ENCODE measurements around the gene DNAJC15.

The DNAJC15 gene

GRCh38 chr13:43089912-43090498 lies 66.6 kb downstream of the DNAJC15 start:
- no peak for DNase-seq

GRCh38 chr13:43094901-43095300 lies 71.5 kb downstream of the DNAJC15 start:
- no peak for DNase-seq

GRCh38 chr13:43095771-43096719 lies 72.7 kb downstream of the DNAJC15 start:
- no peak for DNase-seq

DNA sequence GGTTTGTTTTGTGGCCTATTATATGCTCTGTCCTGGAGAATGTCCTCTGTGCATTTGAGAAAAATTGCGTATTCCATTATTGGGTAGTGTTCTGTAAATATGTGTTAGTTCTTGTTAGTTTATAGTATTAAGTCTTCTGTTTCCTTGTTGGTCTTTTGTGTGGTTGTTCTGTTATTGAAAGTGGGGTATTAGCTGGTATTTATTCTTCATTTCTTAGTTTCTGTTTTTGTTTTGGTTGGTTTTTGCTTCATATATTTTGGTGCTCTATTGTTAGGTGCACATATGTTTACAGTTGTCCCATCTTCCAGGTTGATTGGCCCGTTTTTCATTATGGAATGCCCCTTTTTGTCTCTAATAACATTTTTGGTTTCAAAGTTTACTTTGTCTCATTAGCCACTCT lies 77.3 kb downstream of the DNAJC15 start:
- no peak for DNase-seq

- DNase-seq = no peak
Measured at GRCh38 chr13:43102304-43102703, 78.9 kb downstream of the DNAJC15 start.

DNA sequence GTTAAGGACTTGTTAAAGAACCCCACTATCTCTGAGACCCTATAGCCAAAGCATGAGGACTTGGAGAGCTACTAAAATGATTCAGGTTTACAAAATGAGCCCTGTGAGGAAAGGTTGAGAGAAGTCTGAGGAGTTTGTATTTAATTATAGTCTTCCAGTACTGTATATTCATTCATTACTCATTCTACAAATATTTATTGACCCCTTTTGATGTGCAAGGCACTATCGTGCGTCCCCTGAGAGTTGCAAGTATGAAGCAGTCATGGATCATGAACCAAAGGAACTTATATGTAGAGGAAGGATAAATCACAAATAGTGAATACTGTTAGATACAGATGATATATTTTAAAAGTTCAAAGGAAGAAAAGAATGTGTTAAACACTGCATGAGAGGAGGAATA lies 84.4 kb downstream of the DNAJC15 start:
- no peak for DNase-seq

DNA sequence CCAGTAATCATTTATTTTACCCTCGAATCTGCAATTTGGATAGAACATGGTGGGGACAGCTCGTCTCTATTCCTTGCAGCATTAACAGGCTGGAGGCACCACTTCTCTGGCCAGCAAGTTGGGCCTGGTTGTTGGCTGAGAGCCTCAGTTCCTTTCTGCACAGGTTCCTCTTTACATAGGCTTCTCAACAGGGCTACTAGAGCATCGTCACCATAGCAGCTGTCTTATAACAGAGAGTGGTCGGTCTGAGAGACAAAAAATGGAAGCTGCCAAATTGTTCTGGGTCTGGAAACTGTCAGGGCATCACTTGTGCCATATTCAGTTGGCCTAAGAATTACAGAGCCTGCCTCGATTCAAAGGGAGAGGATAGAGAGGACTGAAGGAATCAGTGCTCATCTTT lies 86.7 kb downstream of the DNAJC15 start:
- no peak for DNase-seq

DNA sequence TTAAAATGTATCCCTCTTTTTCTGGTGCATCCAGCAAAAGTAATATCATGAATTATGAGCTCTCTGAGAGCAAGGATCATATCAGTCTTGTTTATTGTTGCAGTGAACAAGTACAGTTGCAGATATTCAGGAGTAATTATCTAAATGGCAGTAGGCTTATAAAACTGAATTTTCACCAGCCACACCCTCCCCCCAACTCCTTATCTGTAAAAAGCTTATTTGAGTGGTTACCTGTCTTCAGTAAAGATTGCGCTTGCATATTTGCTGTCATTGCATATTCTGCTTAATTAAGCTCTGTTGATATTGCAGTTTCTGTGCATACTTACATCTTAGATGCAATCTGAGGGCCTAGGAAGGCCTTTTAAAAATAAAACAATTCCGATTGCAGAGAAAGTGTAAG lies 87.3 kb downstream of the DNAJC15 start:
- DNase-seq = no peak

DNA sequence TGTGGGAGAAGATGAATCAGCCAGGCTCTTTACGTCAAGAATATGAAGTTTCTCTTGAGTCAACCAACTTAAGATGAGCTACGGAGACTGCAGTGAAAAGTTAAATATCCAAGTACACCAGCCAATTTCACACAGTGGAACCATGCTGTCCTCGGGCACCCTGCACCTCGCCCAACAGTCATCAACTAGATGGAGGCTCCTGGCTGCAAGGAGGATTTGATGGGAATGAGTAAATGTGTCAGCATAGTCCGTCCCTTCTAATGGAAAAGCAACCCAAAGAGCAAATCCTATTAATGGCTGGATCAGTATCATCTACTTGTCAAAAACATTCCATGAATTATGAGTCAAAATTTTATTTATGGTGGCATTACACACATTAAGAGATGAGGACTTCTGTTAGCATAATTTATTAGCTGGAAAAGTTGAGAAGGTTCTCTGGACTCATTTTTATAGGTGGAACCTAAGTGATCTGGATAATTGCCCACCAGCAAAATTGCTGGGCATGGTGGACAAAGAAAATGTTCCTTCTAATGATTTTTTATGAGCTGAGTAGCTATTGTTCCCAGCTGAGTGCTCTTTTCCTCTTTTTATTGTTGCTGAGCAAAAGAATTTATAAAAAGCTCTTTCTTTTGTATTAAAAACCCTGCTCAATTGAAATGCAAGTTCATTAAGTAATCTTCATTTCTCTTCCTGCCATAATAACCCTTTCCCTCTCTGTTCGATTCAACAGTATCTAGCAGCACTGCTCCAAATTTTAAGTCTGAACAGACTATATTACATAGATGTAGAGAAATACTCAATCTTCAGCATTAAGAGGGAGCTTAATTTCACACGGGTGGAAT lies 88.4 kb downstream of the DNAJC15 start:
- no peak for DNase-seq

DNA sequence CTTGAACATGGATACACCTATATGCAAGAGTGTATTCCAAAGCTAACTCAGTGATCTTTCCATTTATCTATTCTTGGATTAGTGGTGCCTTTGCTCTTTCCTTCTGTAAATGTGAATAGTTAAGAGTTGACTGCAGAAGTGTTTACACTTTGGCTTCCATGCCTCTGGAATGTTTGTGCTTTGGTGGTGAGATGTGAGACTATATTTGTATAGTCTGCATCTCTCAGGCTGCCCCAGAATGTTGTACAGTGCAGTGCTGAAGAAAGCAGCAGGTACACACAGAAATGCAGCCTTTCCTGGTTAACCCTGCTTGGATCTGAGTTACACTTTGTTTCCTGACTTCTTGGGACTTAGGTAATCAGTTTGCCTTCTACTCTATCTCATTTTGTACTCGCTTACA lies 90.2 kb downstream of the DNAJC15 start:
- no peak for DNase-seq

DNA sequence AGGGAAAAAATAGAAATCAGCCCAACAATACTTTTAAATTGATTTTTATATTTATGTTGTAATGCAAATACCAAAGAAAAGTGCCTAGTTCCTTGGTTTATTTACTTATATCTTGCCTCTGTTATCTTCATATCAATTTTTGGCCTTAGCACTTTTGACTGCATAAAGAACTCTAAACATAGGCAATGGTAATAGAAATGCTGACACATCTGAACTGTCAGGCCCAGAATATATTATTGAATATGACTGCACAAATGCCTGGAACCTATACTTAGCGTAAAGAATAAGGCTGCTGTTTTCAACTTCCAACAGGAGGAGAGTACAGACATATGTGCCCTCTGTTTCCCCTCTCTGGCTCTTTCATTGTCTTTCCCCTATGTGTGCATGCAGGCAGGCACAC lies 91.1 kb downstream of the DNAJC15 start:
- DNase-seq = no peak

DNA sequence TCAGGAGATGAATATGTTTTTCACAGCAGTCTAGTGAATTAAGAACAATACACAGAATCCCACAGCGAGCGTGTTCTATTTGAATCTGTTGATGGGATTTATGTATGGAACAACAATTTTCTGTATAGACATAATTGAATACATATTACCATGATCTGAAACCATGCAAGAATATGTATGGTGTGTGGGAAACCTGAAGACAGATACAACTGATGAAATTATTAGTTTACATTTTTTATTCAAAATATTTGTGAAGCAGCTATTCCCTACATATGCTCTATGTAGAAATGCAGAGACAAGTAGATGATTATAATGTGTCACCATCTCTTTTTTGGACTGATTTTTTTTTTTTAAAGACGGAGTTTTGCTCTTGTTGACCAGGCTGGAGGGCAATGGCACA lies 91.8 kb downstream of the DNAJC15 start:
- DNase-seq = no peak

DNA sequence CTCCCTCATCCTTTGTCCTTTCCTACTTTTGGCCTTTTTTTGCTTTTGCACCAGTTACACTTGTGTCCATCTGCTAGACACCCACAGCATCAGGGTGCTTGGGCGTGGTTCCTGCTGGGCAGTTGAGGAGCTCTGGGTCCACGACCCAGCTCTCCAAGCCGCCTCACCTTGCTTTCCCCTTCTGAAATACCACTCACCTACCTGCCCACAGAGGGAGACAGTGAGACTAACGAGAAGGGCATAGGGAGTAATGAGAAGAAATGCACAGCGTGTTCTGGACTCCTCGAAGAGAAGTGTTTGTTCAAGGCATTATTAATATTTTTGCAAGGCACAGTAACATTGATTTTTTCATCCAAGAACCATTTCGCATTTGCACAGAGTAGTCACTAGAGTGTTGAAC lies 92.9 kb downstream of the DNAJC15 start:
- no peak for DNase-seq

DNA sequence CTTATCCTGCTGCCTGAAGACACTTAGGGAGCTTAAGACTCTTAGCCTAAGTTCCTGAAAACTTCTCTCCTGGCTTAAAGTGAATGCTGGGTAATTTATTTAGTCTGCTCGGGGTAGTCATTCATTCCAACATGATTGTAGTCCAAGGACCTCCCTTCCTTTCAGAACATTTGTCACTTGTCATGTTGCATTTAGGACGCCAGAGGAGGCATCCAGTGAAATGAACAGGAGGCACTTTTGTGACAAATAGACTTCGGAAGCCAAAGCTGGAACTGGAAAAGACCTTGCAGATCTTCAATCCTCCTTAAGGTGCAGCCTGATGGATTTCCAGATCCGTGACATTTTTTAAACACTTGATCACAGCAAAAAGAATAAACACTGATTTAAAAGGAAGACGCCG lies 95.1 kb downstream of the DNAJC15 start:
- DNase-seq = no peak

- DNase-seq = no peak
Measured at GRCh38 chr13:43119206-43119605, 95.8 kb downstream of the DNAJC15 start.

DNA sequence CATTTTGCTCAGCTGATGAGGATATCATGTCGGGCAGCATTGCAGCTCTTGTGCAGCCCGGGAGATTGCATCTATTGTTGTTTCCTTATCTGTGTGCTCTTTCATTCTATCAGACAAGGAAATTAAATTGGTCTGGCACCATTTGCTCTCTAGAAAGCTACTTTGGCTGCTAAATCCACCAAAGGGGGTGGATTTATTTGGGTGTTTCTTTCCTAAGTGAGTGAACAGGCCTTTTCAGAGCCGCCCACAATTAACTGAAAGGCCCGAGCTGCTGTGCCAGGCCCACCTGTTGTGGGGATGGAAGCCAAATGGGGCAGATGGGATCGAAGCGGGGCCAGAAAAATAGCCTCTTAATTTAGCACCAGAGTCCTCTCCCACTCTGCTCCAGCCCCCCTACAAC lies 99.4 kb downstream of the DNAJC15 start:
- no peak for DNase-seq

- DNase-seq = no peak
Measured at GRCh38 chr13:43123856-43124255, 100.5 kb downstream of the DNAJC15 start.

GRCh38 chr13:43124490-43124889 lies 101.1 kb downstream of the DNAJC15 start:
- DNase-seq = no peak

- no peak for DNase-seq
Measured at GRCh38 chr13:43126420-43126819, 103.0 kb downstream of the DNAJC15 start.

DNA sequence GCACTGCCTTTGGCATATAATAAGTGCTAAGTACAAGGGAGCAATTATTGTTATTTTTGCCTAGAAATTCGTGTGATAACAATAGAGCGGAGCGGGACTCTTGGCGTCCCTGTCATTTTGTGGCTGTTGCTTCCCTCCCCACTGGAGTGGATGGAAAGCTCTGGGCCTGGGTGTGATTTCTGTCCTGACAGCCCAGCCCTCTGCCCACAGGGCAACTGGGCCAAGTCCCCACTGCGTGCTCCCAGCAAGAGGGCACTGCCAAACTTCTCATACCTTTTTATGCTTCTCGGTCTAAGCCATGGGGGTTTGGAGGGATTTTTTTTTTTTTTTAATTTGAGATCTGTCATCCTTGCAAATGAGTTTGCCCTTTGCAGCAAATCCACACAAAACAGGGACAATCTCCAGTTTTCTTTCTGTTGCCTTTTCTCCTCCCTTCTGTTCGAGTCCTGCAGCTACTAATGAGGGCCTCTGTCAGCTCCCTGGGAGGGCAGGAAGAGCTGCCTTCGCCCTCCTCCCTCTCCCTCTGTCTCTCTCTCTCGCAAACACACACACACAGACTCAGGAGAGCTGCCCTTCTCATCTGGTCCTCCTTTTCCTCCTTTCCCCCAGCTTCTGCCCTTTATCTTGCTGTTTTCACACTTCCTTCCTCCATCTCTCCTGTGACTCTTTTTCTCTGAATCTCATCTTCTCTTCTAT lies 103.9 kb downstream of the DNAJC15 start:
- no peak for DNase-seq

- no peak for DNase-seq
Measured at GRCh38 chr13:43127827-43128226, 104.4 kb downstream of the DNAJC15 start.

DNA sequence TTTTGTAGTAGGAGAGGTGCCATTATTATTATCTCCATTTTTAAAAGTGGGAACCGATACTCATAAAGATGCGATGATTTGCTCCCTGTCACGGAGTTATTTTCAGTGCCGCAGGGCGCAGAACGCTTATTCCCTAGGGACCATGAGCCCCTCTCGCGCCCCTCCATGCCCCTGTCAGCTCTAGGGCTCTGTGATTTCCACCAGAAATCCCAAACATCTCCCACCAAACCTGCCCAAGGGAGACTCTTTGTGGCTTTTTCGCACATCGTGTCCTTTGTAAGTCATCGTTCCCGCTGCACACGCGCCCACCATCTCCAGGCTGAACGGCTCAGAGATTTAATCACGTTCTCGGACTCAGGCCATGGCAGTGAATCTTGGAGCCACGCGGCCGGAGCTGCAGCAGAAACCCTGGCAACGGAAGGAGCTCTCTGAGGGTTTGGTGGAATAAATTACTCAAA lies 105.1 kb downstream of the DNAJC15 start:
- DNase-seq = no peak

DNA sequence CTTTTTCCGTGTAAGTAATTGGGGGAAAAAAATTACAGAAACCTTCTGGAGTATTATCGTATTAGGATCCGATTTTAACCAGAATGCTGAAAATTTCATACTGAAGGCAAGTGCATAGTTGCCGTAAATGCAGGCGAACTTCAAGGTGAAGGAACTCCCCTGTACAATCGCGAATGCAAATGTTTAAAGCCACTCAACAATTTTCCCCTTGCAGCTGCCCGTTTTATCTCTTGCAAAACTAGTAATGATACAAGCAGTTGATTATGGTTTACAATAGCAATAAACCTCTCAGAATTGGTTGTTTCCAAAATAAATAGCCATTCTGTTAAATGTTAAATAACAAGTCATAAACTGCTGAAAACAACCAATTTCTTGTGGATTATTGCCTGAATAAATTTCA lies 105.7 kb downstream of the DNAJC15 start:
- no peak for DNase-seq

Measured in activated CD8-positive, alpha-beta memory T cell treated with anti-CD3 and anti-CD28 coated beads, Interleukin-2, amount 50 U/mL, for 48 hours (primary cell).